HEK293 (cell line): ENCODE results near the gene PROM2.

Source experiments
- CTCF ChIA-PET: fragments of 350-600 bp; formaldehyde crosslinking; extraction: SDS; loops from one replicate; lab custom pipeline; 2021; ENCODE audit warnings: antibody characterized with exemption; lab: Yijun Ruan, JAX
- POLR2A ChIA-PET: fragments of 300-600 bp; formaldehyde crosslinking; extraction: SDS; loops from one replicate; lab custom pipeline; 2020; ENCODE audit warnings: antibody characterized with exemption, inconsistent platforms; lab: Yijun Ruan, JAX
- H3K27ac ChIP-seq: fragments of 200-500 bp; sonication (Bioruptor generic); 2 replicates; pipeline ENCODE4 v1.5.1; 2014; ENCODE audit warnings: low read depth, low read length, control low read depth, inconsistent platforms; ENCODE audit errors: extremely low read depth
- H3K36me3 ChIP-seq, 2 experiments: fragments of 200-500 bp in 1 of 2; sonication (Bioruptor generic) in 1 of 2; 1 replicate in 1 of 2; 2 replicates in 1 of 2; pipeline ENCODE4 v1.5.1; 2014 to 2017; ENCODE audit warnings: inconsistent platforms in 2 of 2, low read length in 2 of 2; ENCODE audit not compliant: control insufficient read depth in 2 of 2, insufficient read depth in 1 of 2
- H3K4me1 ChIP-seq: fragments of 200-500 bp; sonication (Bioruptor generic); 2 replicates; pipeline ENCODE4 v1.5.1; 2014; ENCODE audit warnings: mild to moderate bottlenecking, low read length, inconsistent platforms; ENCODE audit not compliant: control insufficient read depth, insufficient read depth
- H3K4me3 ChIP-seq: 2 replicates; pipeline ENCODE4 v1.5.1; 2011; ENCODE audit warnings: low read depth, mild to moderate bottlenecking, control low read depth, low read length, moderate library complexity
- H3K9me3 ChIP-seq: fragments of 200-500 bp; sonication (Bioruptor generic); 2 replicates; pipeline ENCODE4 v1.5.1; 2014; ENCODE audit warnings: low read depth, low read length, inconsistent platforms; ENCODE audit not compliant: control insufficient read depth, insufficient read depth
- EGR2 ChIP-seq: fragments of 450-650 bp; formaldehyde crosslinking; IDR thresholded peaks from 2 replicates; pipeline ENCODE4 v1.5.1; 2016; ENCODE audit warnings: low read depth, missing biosample characterization, missing genetic modification characterization
- GLI4 ChIP-seq: fragments of 450-650 bp; formaldehyde crosslinking; IDR thresholded peaks from 2 replicates; pipeline ENCODE4 v1.5.1; 2016; ENCODE audit warnings: missing biosample characterization, missing genetic modification characterization
- OVOL3 ChIP-seq: fragments of 450-650 bp; formaldehyde crosslinking; IDR thresholded peaks from 2 replicates; pipeline ENCODE4 v1.5.1; 2016; ENCODE audit warnings: missing biosample characterization, missing genetic modification characterization
- SALL2 ChIP-seq: fragments of 450-650 bp; formaldehyde crosslinking; IDR thresholded peaks from 2 replicates; pipeline ENCODE4 v1.5.0; 2017; ENCODE audit warnings: missing biosample characterization, mild to moderate bottlenecking, missing genetic modification characterization, borderline replicate concordance
- SCRT2 ChIP-seq: fragments of 450-650 bp; formaldehyde crosslinking; IDR thresholded peaks from 2 replicates; pipeline ENCODE4 v1.5.1; 2016; ENCODE audit warnings: missing biosample characterization, missing genetic modification characterization
- ZNF214 ChIP-seq: fragments of 450-650 bp; formaldehyde crosslinking; IDR thresholded peaks from 2 replicates; pipeline ENCODE4 v1.5.1; 2017; ENCODE audit warnings: missing biosample characterization, mild to moderate bottlenecking, missing genetic modification characterization, borderline replicate concordance
- ZNF341 ChIP-seq: fragments of 450-650 bp; formaldehyde crosslinking; IDR thresholded peaks from 2 replicates; pipeline ENCODE4; 2016; ENCODE audit warnings: low read depth, missing biosample characterization, missing genetic modification characterization
- ZNF37A ChIP-seq: fragments of 450-650 bp; IDR thresholded peaks from 2 replicates; pipeline ENCODE4 v1.5.1; 2018; ENCODE audit warnings: missing biosample characterization, missing genetic modification characterization
- ZNF433 ChIP-seq: fragments of 450-650 bp; formaldehyde crosslinking; IDR thresholded peaks from 2 replicates; pipeline ENCODE4 v1.5.1; 2016; ENCODE audit warnings: missing biosample characterization, missing genetic modification characterization, low read depth
- ZNF548 ChIP-seq: fragments of 450-650 bp; formaldehyde crosslinking; IDR thresholded peaks from 2 replicates; pipeline ENCODE4 v1.5.1; 2016; ENCODE audit warnings: missing biosample characterization, missing genetic modification characterization
- ZNF660 ChIP-seq: fragments of 450-650 bp; IDR thresholded peaks from 2 replicates; pipeline ENCODE4 v1.5.1; 2018; ENCODE audit warnings: missing biosample characterization, mild to moderate bottlenecking, missing genetic modification characterization
- ZNF707 ChIP-seq: fragments of 450-650 bp; formaldehyde crosslinking; IDR thresholded peaks from 2 replicates; pipeline ENCODE4 v1.5.1; 2016; ENCODE audit warnings: missing biosample characterization, missing genetic modification characterization
- ZNF747 ChIP-seq: fragments of 450-650 bp; formaldehyde crosslinking; IDR thresholded peaks from 2 replicates; pipeline ENCODE4 v1.5.1; 2016; ENCODE audit warnings: missing biosample characterization, missing genetic modification characterization
- ZNF776 ChIP-seq: fragments of 450-650 bp; formaldehyde crosslinking; IDR thresholded peaks from 2 replicates; pipeline ENCODE4 v1.5.0; 2017; ENCODE audit warnings: missing biosample characterization, missing genetic modification characterization, borderline replicate concordance
- ZSCAN18 ChIP-seq: fragments of 450-650 bp; formaldehyde crosslinking; IDR thresholded peaks from 2 replicates; pipeline ENCODE4 v1.5.1; 2016; ENCODE audit warnings: missing biosample characterization, missing genetic modification characterization
- TF ChIP-seq, protein P1 (sequence below): fragments of 450-650 bp; formaldehyde crosslinking; IDR thresholded peaks from 2 replicates; pipeline ENCODE4 v1.5.1; 2016; ENCODE audit warnings: missing biosample characterization, missing genetic modification characterization, borderline replicate concordance
- TF ChIP-seq, protein P2 (sequence below): fragments of 450-650 bp; formaldehyde crosslinking; conservative IDR thresholded peaks from 2 replicates; pipeline ENCODE4 v1.5.1; 2016; ENCODE audit warnings: low read depth, missing biosample characterization, missing genetic modification characterization
- TF ChIP-seq, protein P3 (sequence below): fragments of 450-650 bp; formaldehyde crosslinking; IDR thresholded peaks from 2 replicates; pipeline ENCODE4 v1.5.1; 2016; ENCODE audit warnings: missing biosample characterization, missing genetic modification characterization
- TF ChIP-seq, protein P4 (sequence below): fragments of 450-650 bp; formaldehyde crosslinking; IDR thresholded peaks from 2 replicates; pipeline ENCODE4 v1.5.1; 2016; ENCODE audit warnings: missing biosample characterization, missing genetic modification characterization, low read depth

PROM2 gene

GRCh38 chr2:95329401-95329800, 55.2 kb downstream of the PROM2 start:
- no peak for TF ChIP-seq ZNF548 (tag by site-specific recombination)
- no peak for TF ChIP-seq ZNF341
- TF ChIP-seq EGR2 (tag by site-specific recombination) = no peak
- TF ChIP-seq, protein P1, sequence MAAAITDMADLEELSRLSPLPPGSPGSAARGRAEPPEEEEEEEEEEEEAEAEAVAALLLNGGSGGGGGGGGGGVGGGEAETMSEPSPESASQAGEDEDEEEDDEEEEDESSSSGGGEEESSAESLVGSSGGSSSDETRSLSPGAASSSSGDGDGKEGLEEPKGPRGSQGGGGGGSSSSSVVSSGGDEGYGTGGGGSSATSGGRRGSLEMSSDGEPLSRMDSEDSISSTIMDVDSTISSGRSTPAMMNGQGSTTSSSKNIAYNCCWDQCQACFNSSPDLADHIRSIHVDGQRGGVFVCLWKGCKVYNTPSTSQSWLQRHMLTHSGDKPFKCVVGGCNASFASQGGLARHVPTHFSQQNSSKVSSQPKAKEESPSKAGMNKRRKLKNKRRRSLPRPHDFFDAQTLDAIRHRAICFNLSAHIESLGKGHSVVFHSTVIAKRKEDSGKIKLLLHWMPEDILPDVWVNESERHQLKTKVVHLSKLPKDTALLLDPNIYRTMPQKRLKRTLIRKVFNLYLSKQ = no peak
- TF ChIP-seq, protein P2, sequence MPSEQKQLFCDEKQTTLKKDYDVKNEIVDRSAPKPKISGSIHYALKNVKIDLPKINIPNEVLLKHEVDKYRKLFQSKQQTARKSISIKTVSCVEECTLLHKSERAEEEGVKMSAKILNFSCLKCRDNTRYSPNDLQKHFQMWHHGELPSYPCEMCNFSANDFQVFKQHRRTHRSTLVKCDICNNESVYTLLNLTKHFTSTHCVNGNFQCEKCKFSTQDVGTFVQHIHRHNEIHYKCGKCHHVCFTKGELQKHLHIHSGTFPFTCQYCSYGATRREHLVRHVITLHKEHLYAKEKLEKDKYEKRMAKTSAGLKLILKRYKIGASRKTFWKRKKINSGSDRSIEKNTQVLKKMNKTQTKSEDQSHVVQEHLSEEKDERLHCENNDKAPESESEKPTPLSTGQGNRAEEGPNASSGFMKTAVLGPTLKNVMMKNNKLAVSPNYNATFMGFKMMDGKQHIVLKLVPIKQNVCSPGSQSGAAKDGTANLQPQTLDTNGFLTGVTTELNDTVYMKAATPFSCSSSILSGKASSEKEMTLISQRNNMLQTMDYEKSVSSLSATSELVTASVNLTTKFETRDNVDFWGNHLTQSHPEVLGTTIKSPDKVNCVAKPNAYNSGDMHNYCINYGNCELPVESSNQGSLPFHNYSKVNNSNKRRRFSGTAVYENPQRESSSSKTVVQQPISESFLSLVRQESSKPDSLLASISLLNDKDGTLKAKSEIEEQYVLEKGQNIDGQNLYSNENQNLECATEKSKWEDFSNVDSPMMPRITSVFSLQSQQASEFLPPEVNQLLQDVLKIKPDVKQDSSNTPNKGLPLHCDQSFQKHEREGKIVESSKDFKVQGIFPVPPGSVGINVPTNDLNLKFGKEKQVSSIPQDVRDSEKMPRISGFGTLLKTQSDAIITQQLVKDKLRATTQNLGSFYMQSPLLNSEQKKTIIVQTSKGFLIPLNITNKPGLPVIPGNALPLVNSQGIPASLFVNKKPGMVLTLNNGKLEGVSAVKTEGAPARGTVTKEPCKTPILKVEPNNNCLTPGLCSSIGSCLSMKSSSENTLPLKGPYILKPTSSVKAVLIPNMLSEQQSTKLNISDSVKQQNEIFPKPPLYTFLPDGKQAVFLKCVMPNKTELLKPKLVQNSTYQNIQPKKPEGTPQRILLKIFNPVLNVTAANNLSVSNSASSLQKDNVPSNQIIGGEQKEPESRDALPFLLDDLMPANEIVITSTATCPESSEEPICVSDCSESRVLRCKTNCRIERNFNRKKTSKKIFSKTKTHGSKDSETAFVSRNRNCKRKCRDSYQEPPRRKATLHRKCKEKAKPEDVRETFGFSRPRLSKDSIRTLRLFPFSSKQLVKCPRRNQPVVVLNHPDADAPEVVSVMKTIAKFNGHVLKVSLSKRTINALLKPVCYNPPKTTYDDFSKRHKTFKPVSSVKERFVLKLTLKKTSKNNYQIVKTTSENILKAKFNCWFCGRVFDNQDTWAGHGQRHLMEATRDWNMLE (tag by site-specific recombination) = no peak
- no peak for TF ChIP-seq SCRT2 (tag by site-specific recombination)
- no peak for TF ChIP-seq ZNF747 (tag by site-specific recombination)
- TF ChIP-seq ZNF660 (tag by site-specific recombination) = no peak
- TF ChIP-seq SALL2 (tag by site-specific recombination) = no peak
- TF ChIP-seq ZNF214 = no peak
- TF ChIP-seq ZNF776 (tag by site-specific recombination) = no peak
- TF ChIP-seq GLI4 (tag by site-specific recombination) = no peak
- TF ChIP-seq, protein P3, sequence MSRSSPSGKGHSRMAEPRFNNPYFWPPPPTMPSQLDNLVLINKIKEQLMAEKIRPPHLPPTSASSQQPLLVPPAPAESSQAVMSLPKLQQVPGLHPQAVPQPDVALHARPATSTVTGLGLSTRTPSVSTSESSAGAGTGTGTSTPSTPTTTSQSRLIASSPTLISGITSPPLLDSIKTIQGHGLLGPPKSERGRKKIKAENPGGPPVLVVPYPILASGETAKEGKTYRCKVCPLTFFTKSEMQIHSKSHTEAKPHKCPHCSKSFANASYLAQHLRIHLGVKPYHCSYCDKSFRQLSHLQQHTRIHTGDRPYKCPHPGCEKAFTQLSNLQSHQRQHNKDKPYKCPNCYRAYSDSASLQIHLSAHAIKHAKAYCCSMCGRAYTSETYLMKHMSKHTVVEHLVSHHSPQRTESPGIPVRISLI (tag by site-specific recombination) = no peak
- TF ChIP-seq, protein P4, sequence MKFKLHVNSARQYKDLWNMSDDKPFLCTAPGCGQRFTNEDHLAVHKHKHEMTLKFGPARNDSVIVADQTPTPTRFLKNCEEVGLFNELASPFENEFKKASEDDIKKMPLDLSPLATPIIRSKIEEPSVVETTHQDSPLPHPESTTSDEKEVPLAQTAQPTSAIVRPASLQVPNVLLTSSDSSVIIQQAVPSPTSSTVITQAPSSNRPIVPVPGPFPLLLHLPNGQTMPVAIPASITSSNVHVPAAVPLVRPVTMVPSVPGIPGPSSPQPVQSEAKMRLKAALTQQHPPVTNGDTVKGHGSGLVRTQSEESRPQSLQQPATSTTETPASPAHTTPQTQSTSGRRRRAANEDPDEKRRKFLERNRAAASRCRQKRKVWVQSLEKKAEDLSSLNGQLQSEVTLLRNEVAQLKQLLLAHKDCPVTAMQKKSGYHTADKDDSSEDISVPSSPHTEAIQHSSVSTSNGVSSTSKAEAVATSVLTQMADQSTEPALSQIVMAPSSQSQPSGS (tag by site-specific recombination) = no peak
- TF ChIP-seq ZNF37A = no peak
- no peak for TF ChIP-seq ZSCAN18 (tag by site-specific recombination)
- no peak for TF ChIP-seq ZNF433 (tag by site-specific recombination)
- TF ChIP-seq OVOL3 (tag by site-specific recombination) = no peak
- no peak for TF ChIP-seq ZNF707
- Histone ChIP-seq H3K36me3 (no peaks in the 10 kb centered on the region), H3K4me3 (no peak overlapping the region), H3K27ac (no peak overlapping the region), H3K9me3 (no peaks in the 10 kb centered on the region), H3K4me1 (peaks cover 12% of the 10 kb centered on the region)
- POLR2A ChIA-PET = no interaction called here
- CTCF ChIA-PET = interaction anchor here (2.4 kb wide), 1 partner anchor 16 kb away, joined by 13 read pairs; no protein-coding TSS in a partner anchor
